HG03045 (cell line): ENCODE measurements around the gene TRIM5.

Experiments used
- ATAC-seq: cut with Tn5 transposase; IDR thresholded peaks from one replicate; pipeline ENCODE4 v1.9.1; 2021; ENCODE audit warnings: mild to moderate bottlenecking, moderate library complexity; ENCODE audit not compliant: unreplicated experiment

TRIM5 gene

DNA sequence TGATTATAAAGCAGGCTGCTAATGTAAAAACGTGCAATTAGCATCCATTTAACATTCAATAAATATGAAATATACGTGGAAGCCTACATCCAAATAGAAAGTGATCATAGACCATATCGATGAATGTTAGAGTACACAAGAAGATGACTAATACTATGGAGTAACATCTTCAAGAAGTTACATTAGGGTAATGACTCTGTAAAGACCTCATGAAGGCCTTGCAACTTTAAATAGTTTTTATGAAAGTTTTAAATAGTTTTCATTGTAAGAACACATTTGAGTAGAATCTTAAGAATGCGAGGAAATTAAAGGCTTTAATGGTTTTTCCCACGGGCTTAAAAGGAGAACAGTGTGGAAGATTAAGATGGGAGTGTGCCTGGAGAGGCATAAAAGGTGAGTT lies 58.7 kb downstream of the TRIM5 start:
- no peak for ATAC-seq

- no peak for ATAC-seq
These were observed 59.6 kb downstream of the TRIM5 start for GRCh38 chr11:5625281-5625680.

DNA sequence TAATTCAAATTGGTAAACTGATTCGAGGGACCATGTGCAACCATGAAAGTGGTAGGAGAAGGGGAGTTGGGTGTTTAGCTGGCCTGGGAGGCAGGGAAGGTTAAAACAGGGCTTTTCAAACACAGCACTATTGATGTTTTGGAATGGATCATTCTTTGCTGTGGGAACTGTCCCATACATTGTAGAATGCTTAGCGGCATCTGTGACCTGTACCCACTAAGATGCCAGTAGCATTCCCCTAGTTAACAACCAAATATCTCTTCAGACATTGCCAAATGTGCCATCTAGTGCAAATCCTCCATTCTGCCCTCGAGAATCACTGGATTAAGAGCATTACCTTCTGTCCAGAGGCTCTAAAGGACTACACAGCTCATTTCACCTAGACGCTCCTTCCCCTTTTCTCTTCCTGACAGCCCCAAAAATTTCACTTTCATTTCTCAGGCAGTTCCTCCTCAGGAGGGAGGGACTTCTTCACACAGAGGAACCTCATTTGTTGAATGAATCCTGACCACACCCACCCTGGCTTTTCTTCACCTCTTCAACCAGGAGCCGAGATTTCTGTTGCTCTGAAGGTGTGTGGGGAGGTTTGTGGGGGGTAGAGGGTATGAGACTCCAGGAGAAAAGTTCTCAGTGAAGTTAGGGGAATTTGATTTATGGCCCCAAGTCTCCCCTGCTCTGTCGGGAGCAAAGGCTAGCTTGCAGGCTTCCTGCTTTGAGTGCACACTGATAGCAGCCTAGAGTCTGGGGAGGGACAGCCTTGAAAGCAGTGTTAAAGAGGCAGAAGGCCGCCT lies 60.2 kb downstream of the TRIM5 start, which contains the start of gene TRIM34:
Gene TRIM34, plus strand, starts transcription at position 513 of the 791 bp plus-strand sequence. CDS start 7,331 bp downstream, outside the sequence.
- ATAC-seq: peak; percentile 98

- no peak for ATAC-seq
These were observed 62.1 kb downstream of the TRIM5 start for GRCh38 chr11:5622802-5623201.

DNA sequence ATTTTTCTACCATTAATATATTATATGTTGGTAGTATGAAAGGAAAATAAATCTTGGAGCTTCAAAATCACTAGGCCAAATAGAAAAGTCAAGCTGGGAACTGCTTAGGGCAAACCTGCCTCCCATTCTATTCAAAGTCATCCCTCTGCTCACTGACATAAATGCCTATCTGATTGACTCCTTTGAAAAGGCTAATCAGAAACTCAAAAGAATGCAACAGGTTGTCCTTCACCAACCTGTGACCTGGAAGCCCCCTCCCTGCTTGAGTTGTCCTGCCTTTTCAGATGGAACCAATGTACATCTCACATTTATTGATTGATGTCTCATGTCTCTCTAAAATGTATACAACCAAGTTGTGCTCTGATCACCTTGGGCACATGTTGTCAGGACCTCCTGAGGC lies 63.3 kb downstream of the TRIM5 start:
- no peak for ATAC-seq

DNA sequence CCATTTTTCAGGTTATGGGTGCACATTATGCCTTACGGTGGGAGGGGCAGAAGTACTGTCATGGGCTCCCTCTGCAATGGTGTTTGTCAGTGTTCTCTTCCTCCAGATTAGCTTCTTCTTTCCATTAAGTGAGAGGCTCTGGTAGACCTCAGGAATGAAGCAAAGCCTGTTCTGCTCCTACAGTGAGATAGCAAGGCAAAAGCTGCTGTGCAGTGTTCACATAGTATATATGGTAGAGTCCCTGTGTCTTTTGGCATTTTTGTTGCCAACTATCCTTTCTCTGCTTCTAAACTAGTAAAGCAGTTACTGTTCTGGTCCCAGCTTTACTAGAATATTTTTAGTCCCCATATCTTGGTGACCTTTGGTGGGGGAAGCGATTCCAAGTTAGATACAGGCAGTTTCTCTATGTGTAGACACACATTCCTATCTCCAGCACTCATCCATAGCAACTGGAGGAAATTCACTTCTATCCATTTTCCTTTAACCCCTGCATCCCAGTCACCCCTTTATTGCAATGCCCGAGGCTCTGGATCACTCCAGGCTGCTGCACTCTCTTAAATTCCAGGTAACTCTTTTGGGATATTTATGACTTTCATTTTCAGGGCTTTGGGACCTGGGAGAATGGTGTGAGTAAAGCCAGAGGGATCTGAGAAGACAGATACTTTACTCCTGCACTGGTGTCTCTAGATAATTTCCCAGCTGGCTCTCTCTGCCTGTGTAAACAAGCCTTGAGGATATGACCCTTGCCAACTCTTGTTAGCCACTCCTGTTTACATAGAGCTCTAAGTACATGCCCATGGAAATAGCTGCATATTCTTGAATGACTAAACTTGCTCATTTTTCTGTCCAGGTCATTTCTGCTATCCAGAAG lies 64.0 kb downstream of the TRIM5 start:
- ATAC-seq: no peak

- no peak for ATAC-seq
These were observed 66.1 kb downstream of the TRIM5 start for GRCh38 chr11:5618807-5619206.
